Measurements from ENCODE around the gene PSG7.
"Not testable (repeated sequence)": the region's sequence is repeated elsewhere in the genome, so short reads cannot be mapped to it uniquely, and the experiment has no call there.

- TF ChIP-seq SP1 (IDR thresholded peaks at IDR 0.05); PKNOX1 (IDR thresholded peaks at IDR 0.05); FOXM1 (IDR thresholded peaks at IDR 0.05; ENCODE audit: borderline replicate concordance): not testable (repeated sequence)
These were observed 54.3 kb downstream of the PSG7 start for GRCh38 chr19:42882730-42883129.

Measured in HEK293T (cell line).